HCT116 (cell line): Measurements from ENCODE around the gene SPOCK3. TPM values are rescaled to one million over a fixed set of nuclear protein-coding genes. Genes with fewer than 3 reads are reported as not detected.

Experiments used
- ATAC-seq: fragments of 200-7000 bp; cut with Tn5 transposase; 2 replicates; pipeline ENCODE4 v1.9.1; 2020; ENCODE audit warnings: mild to moderate bottlenecking, moderate library complexity
- BruUV-seq: library from RNA; stranded (reverse); fragments of 400-500 nt; replicated peaks from 2 replicates; lab custom pipeline; 2021; lab: Mats Ljungman, UMichigan
- CTCF ChIA-PET: fragments of 300-600 bp; sonication (Branson Sonifier 250); formaldehyde crosslinking; loops from one replicate; lab custom pipeline; 2021; ENCODE audit warnings: antibody characterized with exemption; lab: Charles Lee
- POLR2A ChIA-PET: fragments of 300-600, 350-600 bp; sonication (Branson Sonifier 250); formaldehyde crosslinking; loops from one replicate; lab custom pipeline; 2021; ENCODE audit warnings: antibody characterized with exemption; lab: Charles Lee
- RAD21 ChIA-PET, 2 experiments: fragments of 300-600 bp; sonication (Branson Sonifier 250); formaldehyde crosslinking; loops; one replicate each; lab custom pipeline; 2023; ENCODE audit warnings: low total read pairs in 2 of 2; ENCODE audit not compliant: uncharacterized antibody in 2 of 2, unreplicated experiment in 2 of 2, low non-redundant PET in 1 of 2; lab: Charles Lee
- DNase-seq: peaks from one replicate; pipeline ENCODE4 v3.0.0-alpha.2; 2010; ENCODE audit warnings: low read depth, low spot score
- H2AFZ ChIP-seq: fragments of 200-600 bp; shearing (Covaris generic), sonication (generic); 2 replicates; pipeline ENCODE4 v1.6.1; 2017; ENCODE audit warnings: low read depth, mixed run types, mixed read lengths, antibody characterized with exemption, low read length; ENCODE audit not compliant: poor library complexity, severe bottlenecking
- H3K27ac ChIP-seq: 2 replicates; pipeline ENCODE4 v1.5.1; 2012; ENCODE audit warnings: low read depth, low read length
- H3K27me3 ChIP-seq: fragments of 200-600 bp; sonication (generic); 2 replicates; pipeline ENCODE4 v1.6.1; 2016; ENCODE audit warnings: mixed run types, low read length, mixed read lengths; ENCODE audit not compliant: insufficient read depth
- H3K36me3 ChIP-seq, 2 experiments: fragments of 200-500 bp in 1 of 2; fragments of 200-600 bp in 1 of 2; sonication (Bioruptor generic) in 1 of 2; sonication (generic) in 1 of 2; 2 replicates each; pipeline versions ENCODE4 v1.5.1 to v1.6.1; 2014 to 2016; ENCODE audit warnings: low read length in 2 of 2, inconsistent platforms in 1 of 2, mixed read lengths in 1 of 2, mixed run types in 1 of 2; ENCODE audit not compliant: insufficient read depth in 2 of 2, control insufficient read depth in 1 of 2
- H3K4me1 ChIP-seq, 2 experiments: fragments of 200-600 bp in 1 of 2; sonication (generic) in 1 of 2; 2 replicates each; pipeline versions ENCODE4 v1.5.1 to v1.6.1; 2012 to 2017; ENCODE audit warnings: low read length in 2 of 2, inconsistent platforms in 1 of 2, mild to moderate bottlenecking in 1 of 2, mixed read lengths in 1 of 2, mixed run types in 1 of 2, moderate library complexity in 1 of 2; ENCODE audit not compliant: insufficient read depth in 2 of 2, control insufficient read depth in 1 of 2
- H3K4me2 ChIP-seq: fragments of 200-600 bp; sonication (generic); 2 replicates; pipeline ENCODE4 v1.6.1; 2017; ENCODE audit warnings: mixed run types, low read length, mixed read lengths
- H3K4me3 ChIP-seq, 2 experiments: fragments of 200-600 bp in 1 of 2; sonication (generic) in 1 of 2; replicated peaks in 1 of 2; 2 replicates each; pipeline ENCODE4 v1.5.1; 2011 to 2016; ENCODE audit warnings: low read length in 2 of 2, control low read depth in 1 of 2, low read depth in 1 of 2, mild to moderate bottlenecking in 1 of 2, mixed read lengths in 1 of 2, mixed run types in 1 of 2
- H3K79me2 ChIP-seq: fragments of 200-600 bp; sonication (generic); 2 replicates; pipeline ENCODE4 v1.6.1; 2017; ENCODE audit warnings: mild to moderate bottlenecking, mixed run types, low read length, moderate library complexity, mixed read lengths; ENCODE audit not compliant: insufficient read depth
- H3K9ac ChIP-seq: fragments of 200-600 bp; sonication (generic); 2 replicates; pipeline ENCODE4 v1.6.1; 2016; ENCODE audit warnings: low read length, mixed read lengths
- H3K9me2 ChIP-seq: fragments of 200-600 bp; sonication (generic), shearing (Covaris generic); 2 replicates; pipeline ENCODE4 v1.6.1; 2017; ENCODE audit warnings: mixed run types, mild to moderate bottlenecking, moderate library complexity; ENCODE audit not compliant: insufficient read depth
- H3K9me3 ChIP-seq, 2 experiments: fragments of 200-500 bp in 1 of 2; fragments of 200-600 bp in 1 of 2; sonication (Bioruptor generic) in 1 of 2; sonication (generic) in 1 of 2; 2 replicates each; pipeline ENCODE4 v1.6.1; 2014 to 2017; ENCODE audit warnings: low read length in 2 of 2, mixed read lengths in 2 of 2, inconsistent platforms in 1 of 2, low read depth in 1 of 2, mild to moderate bottlenecking in 1 of 2, mixed run types in 1 of 2, moderate library complexity in 1 of 2; ENCODE audit not compliant: control insufficient read depth in 1 of 2, insufficient read depth in 1 of 2
- H4K20me1 ChIP-seq: fragments of 200-600 bp; sonication (generic), shearing (Covaris generic); 2 replicates; pipeline ENCODE4 v1.6.1; 2017; ENCODE audit warnings: mixed run types, mild to moderate bottlenecking, moderate library complexity; ENCODE audit not compliant: insufficient read depth
- ATF3 ChIP-seq: IDR thresholded peaks from 2 replicates; pipeline ENCODE4 v1.6.1; 2012
- CBX3 ChIP-seq: IDR thresholded peaks from 2 replicates; pipeline ENCODE4 v1.6.1; 2012; ENCODE audit warnings: low read depth
- EZH2 ChIP-seq: fragments of 200-600 bp; sonication (generic); IDR thresholded peaks from 2 replicates; pipeline ENCODE4 v1.6.1; 2017; ENCODE audit warnings: antibody characterized with exemption, mixed run types
- EZH2phosphoT487 ChIP-seq: fragments of 200-600 bp; IDR thresholded peaks from 2 replicates; pipeline ENCODE4 v1.6.1; 2018; ENCODE audit warnings: antibody characterized with exemption, borderline replicate concordance
- FOSL1 ChIP-seq: IDR thresholded peaks from 2 replicates; pipeline ENCODE4 v1.6.1; 2012; ENCODE audit warnings: low read depth
- JUND ChIP-seq: IDR thresholded peaks from 2 replicates; pipeline ENCODE4 v1.6.1; 2012
- POLR2A ChIP-seq: IDR thresholded peaks from 2 replicates; pipeline ENCODE4 v1.7.0; 2011; ENCODE audit warnings: borderline replicate concordance; ENCODE audit not compliant: insufficient read depth, insufficient read length; ENCODE audit errors: extremely low read depth
- POLR2AphosphoS5 ChIP-seq: IDR thresholded peaks from 2 replicates; pipeline ENCODE4 v1.6.1; 2011; ENCODE audit warnings: mild to moderate bottlenecking, low read depth, low read length, moderate library complexity
- RAD21 ChIP-seq: IDR thresholded peaks from 2 replicates; pipeline ENCODE4 v1.6.1; 2012; ENCODE audit warnings: low read depth, mild to moderate bottlenecking
- SP1 ChIP-seq: IDR thresholded peaks from 2 replicates; pipeline ENCODE4 v1.6.1; 2012; ENCODE audit warnings: low read depth
- SRF ChIP-seq: IDR thresholded peaks from 2 replicates; pipeline ENCODE4 v1.6.1; 2012; ENCODE audit warnings: low read depth
- TCF7L2 ChIP-seq: IDR thresholded peaks from 2 replicates; pipeline ENCODE4 v1.7.0; 2011; ENCODE audit warnings: borderline replicate concordance, inconsistent platforms; ENCODE audit not compliant: insufficient read depth, insufficient read length; ENCODE audit errors: extremely low read depth
- YY1 ChIP-seq: IDR thresholded peaks from 2 replicates; pipeline ENCODE4 v1.6.1; 2011; ENCODE audit warnings: low read length, low read depth, moderate library complexity, mild to moderate bottlenecking; ENCODE audit not compliant: insufficient replicate concordance; ENCODE audit errors: extremely low read depth
- ZBTB33 ChIP-seq: IDR thresholded peaks from 2 replicates; pipeline ENCODE4 v1.6.1; 2011; ENCODE audit warnings: mild to moderate bottlenecking, low read length, moderate library complexity; ENCODE audit not compliant: insufficient replicate concordance; ENCODE audit errors: extremely low read depth
- intact Hi-C: fragments of 100-400 bp; cut with micrococcal nuclease; formaldehyde crosslinking; loops from 2 replicates; pipeline ENCODE4 v1.10.0; 2022
- total RNA-seq: library from RNA; stranded (reverse); gene quantifications from one replicate; pipeline ENCODE4 v1.2.1, GENCODE V29; 2021; ENCODE audit not compliant: unreplicated experiment
- TF ChIP-seq, protein P1 (sequence below): IDR thresholded peaks from 2 replicates; pipeline ENCODE4 v1.6.1; 2012; ENCODE audit warnings: low read depth

The SPOCK3 gene
- total RNA-seq, 1 experiment from 2014 or later, result 1.7 TPM

DNA sequence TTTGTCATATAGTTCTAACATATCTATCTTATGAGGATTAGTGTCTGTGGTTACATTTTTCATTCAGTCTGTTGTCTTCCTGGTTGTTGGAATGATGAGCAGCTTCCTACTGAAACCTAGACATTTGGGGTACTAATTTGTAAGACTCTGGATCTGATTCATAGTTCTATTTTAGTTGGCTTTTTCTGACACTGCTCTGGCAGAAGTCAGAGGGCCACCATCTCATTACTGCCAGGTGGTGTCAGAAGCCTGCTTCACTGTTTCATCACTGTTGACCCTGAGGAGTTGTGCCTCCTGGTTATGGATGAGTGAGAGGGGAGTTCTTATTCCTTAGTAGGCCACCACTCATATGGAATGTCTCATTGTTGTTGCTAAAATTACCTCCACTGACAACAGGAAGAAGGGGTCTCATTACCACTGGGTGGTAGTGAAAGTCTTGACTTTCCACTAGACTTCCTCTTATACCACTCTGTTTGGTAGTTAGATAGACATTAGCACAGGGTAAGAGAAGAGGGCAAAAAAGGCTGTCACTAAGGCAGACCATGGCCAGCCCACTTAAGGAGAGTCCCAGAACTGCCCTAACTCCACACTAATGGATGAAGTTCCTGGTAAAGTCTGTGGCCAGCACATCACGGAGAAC lies 395.2 kb downstream of the SPOCK3 start:
- no peak overlapping the region for H2AFZ ChIP-seq

More for the DNA sequence above, 395.2 kb downstream of the SPOCK3 start:
- H3K9ac ChIP-seq, result no peak overlapping the region
- H3K27ac ChIP-seq, result no peak overlapping the region
- H3K9me3 ChIP-seq, result no peaks in the 10 kb centered on the region
- no peak for DNase-seq
- no peaks in the 10 kb centered on the region for H3K27me3 ChIP-seq
- H3K4me3 ChIP-seq, result no peak overlapping the region
- no peaks in the 10 kb centered on the region for H3K36me3 ChIP-seq
- H3K79me2 ChIP-seq, result no peaks in the 10 kb centered on the region
- intact Hi-C loops, result no loop called here
- no peaks in the 10 kb centered on the region for H3K9me2 ChIP-seq
- no TSS peak for BruUV-seq
- POLR2A ChIA-PET, result no interaction called here
- no peak for TF ChIP-seq ZBTB33
- TF ChIP-seq, protein P1, sequence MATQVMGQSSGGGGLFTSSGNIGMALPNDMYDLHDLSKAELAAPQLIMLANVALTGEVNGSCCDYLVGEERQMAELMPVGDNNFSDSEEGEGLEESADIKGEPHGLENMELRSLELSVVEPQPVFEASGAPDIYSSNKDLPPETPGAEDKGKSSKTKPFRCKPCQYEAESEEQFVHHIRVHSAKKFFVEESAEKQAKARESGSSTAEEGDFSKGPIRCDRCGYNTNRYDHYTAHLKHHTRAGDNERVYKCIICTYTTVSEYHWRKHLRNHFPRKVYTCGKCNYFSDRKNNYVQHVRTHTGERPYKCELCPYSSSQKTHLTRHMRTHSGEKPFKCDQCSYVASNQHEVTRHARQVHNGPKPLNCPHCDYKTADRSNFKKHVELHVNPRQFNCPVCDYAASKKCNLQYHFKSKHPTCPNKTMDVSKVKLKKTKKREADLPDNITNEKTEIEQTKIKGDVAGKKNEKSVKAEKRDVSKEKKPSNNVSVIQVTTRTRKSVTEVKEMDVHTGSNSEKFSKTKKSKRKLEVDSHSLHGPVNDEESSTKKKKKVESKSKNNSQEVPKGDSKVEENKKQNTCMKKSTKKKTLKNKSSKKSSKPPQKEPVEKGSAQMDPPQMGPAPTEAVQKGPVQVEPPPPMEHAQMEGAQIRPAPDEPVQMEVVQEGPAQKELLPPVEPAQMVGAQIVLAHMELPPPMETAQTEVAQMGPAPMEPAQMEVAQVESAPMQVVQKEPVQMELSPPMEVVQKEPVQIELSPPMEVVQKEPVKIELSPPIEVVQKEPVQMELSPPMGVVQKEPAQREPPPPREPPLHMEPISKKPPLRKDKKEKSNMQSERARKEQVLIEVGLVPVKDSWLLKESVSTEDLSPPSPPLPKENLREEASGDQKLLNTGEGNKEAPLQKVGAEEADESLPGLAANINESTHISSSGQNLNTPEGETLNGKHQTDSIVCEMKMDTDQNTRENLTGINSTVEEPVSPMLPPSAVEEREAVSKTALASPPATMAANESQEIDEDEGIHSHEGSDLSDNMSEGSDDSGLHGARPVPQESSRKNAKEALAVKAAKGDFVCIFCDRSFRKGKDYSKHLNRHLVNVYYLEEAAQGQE, result no peak
- no peak for TF ChIP-seq EZH2
- no peak for TF ChIP-seq RAD21
- no peak for TF ChIP-seq ATF3
- no peak for TF ChIP-seq YY1
- TF ChIP-seq SRF, result no peak
- TF ChIP-seq EZH2phosphoT487, result no peak
- TF ChIP-seq POLR2AphosphoS5, result no peak
- TF ChIP-seq POLR2A, result no peak
- TF ChIP-seq JUND, result no peak
- TF ChIP-seq FOSL1, result no peak
- no peak for TF ChIP-seq TCF7L2
- TF ChIP-seq CBX3, result no peak
- TF ChIP-seq SP1, result no peak
- TF ChIP-seq, all 23 proteins: peak for 0
- ChIA-PET RAD21 (no interaction called here), CTCF (interaction anchor here (1.1 kb wide), 1 partner anchor 16 kb away, joined by 3 read pairs; no protein-coding TSS in a partner anchor)
- Histone ChIP-seq H3K4me1 (no peaks in the 10 kb centered on the region), H3K4me2 (no peak overlapping the region), H4K20me1 (no peaks in the 10 kb centered on the region)
- no peak for ATAC-seq
